ENCODE results near the gene UNG. TPM values are rescaled to one million over a fixed set of nuclear protein-coding genes. Genes with fewer than 3 reads are reported as not detected.

Gene UNG
- total RNA-seq, 1 experiment from 2014 or later, result 35.4 TPM

Small RNAs within 50 kb of the gene (small RNA-seq; reads per million reads assigned to genes)
- gene RNA5SP372, result 0 to 0.43 reads per million in 2 experiments

Other genes with a start within 250 kb of the UNG start
- gene SSH1, start 240.0 kb upstream of the UNG start, total RNA-seq (2014; rRNA removed; shearing (Covaris generic)), result 51.8 and 52.6 TPM in 2 replicates
- gene DAO, start 217.5 kb upstream of the UNG start, total RNA-seq (2014; rRNA removed; shearing (Covaris generic)), result not detected in 2 replicates
- 0.05 TPM in 1 of 2 replicates, not detected in the other for gene SVOP, start 76.5 kb upstream of the UNG start, total RNA-seq (2014; rRNA removed; shearing (Covaris generic))
- gene USP30, start 45.0 kb upstream of the UNG start, total RNA-seq (2014; rRNA removed; shearing (Covaris generic)), result 11.8 and 16.2 TPM in 2 replicates
- 30.2 and 32.7 TPM in 2 replicates for gene ALKBH2, start 4.1 kb upstream of the UNG start, total RNA-seq (2014; rRNA removed; shearing (Covaris generic))
- gene ACACB, start 19.0 kb downstream of the UNG start, total RNA-seq (2014; rRNA removed; shearing (Covaris generic)), result 5.9 and 6.9 TPM in 2 replicates
- not detected in 2 replicates for gene FOXN4, start 211.7 kb downstream of the UNG start, total RNA-seq (2014; rRNA removed; shearing (Covaris generic))

Data from SK-MEL-5 (cell line).